GM18861 (cell line): ENCODE measurements around the gene STAM.
"Not testable (repeated sequence)": the region's sequence is repeated elsewhere in the genome, so short reads cannot be mapped to it uniquely, and the experiment has no call there.

Experiments used
- ATAC-seq: cut with Tn5 transposase; IDR thresholded peaks from one replicate; pipeline ENCODE4 v1.9.1; 2021; ENCODE audit not compliant: unreplicated experiment

STAM gene

DNA sequence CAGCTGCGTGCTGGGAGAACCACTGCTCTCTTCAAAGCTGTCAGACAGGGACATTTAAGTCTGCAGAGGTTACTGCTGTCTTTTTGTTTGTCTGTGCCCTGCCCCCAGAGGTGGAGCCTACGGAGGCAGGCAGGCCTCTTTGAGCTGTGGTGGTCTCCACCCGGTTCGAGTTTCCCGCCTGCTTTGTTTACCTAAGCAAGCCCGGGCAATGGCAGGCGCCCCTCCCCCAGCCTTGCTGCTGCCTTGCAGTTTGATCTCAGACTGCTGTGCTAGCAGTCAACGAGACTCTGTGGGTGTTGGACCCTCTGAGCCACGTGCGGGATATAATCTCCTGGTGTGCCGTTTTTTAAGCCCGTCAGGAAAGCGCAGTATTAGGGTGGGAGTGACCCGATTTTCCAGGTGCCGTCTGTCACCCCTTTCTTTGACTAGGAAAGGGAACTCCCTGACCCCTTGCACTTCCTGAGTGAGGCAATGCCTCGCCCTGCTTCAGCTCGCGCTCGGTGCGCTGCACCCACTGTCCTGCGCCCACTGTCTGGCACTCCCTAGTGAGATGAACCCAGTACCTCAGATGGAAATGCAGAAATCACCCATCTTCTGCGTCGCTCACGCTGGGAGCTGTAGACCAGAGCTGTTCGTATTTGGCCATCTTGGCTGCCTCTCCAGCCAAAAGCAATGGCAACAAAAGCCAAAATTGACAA lies 78.5 kb downstream of the STAM start:
- not testable (repeated sequence) for ATAC-seq

DNA sequence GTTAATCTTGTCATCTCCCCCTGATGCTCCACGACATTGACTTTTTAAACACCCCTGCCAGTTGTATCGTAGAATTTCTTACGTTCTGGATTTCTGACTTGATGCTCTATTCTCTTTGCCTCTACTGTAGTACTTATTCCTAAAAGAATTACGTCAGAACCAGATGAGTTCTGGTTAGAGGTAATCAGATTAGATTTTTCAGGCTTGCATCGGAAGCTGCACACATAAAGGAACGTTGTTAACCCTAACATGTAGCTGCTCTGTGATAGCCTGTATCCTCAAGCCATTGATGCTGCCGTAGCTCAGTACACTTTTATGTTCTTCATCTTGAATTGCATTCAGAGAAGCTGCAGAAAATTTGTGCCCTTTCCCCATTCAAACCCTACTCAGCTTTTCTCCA lies 81.8 kb downstream of the STAM start:
- ATAC-seq: no peak

DNA sequence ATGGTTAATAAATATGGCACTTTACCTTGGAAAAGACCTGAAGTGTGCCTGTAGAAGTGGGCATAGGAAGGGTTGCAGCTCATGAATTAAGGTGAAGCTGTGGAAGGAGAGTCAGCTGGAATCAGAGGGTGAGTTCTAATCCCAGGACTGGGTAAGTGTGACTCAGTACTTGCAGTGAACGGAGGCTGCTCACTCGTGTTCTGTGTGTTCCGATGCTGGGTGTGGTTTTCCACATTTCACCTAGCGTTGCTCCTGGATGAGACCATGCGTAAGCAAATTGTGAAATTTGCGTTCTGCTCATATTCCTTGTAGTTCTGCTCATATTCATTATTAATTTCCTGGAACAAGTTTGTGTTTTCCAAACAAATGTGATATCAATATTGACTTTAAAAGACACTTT lies 85.7 kb downstream of the STAM start:
- no peak for ATAC-seq

DNA sequence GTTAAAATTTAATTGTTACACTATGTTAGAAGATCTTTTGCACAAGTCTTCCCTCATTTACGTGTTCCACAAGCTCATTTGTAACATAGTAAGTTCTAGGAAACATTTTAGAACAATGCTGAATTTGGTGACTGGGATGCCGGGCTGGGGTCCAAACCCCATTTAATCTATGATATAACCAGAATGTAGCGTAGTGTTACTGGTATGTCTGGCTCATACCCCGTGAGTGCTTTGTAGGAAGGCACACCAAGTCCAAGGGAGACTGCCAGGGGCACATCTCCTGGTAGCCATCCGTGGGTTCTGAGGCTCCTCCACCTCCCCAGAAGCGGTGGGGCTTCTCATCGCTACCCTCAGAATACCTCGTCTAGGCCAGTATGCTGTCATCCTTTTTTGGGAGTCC lies 86.7 kb downstream of the STAM start:
- ATAC-seq: no peak

DNA sequence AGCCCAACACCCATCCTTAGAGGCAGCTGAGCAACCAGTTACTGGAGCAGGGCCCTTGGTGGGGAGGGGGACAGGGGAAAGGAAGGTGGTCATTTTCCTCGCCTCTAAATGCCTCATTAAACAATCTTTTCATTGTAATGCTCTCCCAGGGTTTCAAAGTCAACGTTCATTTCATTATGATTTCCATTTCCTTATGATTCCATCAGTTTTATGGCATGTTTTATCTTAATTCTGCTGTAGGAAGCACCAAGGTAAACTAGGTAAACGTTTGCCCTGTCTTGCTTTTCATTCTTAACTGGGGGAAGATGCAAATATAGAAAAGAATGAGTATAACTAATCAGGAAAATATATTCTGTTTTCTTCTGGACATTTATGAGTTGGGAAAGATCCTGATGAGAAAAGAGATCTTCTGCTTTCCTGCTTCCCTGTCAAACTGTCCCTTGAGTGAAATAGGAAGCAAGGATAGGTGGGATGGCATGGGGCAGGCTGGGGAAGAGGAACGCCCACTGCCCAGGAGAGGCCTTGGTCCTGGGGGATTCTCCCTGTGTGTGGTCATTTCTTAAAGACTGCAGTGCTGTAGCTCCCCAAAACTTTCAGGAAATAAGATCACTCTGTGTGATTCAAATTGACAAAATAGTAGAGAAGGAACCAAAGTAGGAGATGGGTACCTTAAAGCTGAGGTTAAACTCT lies 87.5 kb downstream of the STAM start:
- ATAC-seq: no peak

DNA sequence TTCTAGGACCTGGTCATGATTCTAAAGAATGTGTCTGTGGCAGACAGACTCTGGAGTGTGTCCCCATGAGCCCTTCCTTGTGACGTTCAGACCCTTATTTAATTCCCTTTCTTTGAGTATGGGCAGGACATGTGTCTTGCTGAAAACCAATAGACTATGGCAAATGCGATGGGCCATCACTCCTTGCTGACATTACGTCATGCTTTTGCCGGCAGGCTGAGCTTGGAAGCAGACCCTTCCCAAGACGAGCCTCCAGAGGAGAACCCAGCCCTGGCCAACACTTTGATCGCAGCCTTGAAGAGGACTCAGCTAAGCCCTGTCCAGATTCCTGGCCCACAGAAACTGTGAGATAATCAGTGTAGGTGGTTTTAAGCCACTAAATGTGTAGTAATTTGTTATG lies 89.7 kb downstream of the STAM start:
- ATAC-seq: no peak

DNA sequence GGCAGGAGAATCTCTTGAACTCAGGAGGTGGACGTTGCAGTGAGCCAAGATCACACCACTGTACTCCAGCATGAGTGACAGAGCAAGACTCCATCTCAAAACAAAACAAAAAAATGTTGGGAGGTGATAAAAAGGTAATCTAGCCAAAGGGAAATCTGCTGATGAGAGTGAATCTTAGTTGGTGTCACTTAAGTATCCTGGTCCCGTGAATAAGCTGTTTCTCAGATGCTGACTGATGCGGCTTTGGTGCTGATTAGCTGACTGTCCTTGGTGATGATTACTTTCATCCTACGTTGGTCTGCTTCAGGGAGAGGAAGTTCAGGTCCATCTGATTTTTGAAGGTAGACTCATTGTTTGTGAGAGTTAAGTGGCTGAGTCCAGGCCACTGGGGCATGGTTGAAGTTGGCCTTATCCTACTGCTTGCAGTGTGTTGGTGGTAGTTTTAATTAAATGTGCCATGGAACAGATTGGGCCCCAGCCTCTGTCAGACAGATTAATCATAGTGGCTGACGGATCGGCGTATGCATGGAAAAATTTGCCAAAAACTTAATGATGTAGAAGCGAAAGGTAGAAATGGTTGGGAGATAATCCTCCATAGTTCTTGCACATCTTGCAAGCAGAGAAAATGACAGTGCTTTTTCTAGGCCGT lies 90.6 kb downstream of the STAM start:
- no peak for ATAC-seq

DNA sequence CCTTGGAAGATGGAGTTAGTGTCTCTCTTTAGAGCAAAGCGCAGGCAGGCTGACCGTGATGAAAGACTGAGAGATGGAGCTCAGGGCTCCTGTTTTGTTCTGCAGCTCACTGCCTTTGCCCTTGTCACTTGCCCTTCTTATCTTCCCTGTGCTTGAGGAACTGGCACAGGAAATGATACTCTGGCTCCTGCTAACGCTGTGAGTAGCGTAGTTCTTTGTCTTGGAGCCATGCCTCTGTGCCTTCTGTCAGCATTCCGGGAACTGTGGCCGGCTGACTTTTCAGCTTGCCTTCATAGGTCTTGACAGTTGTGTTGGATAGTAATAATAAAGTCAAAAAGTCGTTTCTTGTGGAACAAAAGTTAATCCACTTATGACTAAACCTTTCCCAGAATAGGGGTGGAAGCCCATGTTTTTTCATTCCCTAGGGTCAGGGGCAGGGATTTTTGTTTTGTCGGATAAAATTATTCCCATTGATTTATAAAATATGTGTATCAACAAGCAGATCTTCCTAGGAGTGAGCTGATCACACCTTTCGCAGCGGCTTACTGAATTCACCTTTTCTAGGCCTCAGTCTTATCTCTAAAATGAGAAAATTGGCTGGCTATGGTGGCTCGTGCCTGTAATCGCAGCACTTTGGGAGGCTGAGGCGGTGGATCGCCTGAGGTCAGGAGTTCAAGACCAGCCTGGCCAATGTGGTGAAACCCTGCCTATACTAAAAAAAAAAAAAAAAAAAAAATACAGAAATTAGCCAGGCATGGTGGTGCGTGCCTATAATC lies 91.4 kb downstream of the STAM start:
- ATAC-seq: no peak

DNA sequence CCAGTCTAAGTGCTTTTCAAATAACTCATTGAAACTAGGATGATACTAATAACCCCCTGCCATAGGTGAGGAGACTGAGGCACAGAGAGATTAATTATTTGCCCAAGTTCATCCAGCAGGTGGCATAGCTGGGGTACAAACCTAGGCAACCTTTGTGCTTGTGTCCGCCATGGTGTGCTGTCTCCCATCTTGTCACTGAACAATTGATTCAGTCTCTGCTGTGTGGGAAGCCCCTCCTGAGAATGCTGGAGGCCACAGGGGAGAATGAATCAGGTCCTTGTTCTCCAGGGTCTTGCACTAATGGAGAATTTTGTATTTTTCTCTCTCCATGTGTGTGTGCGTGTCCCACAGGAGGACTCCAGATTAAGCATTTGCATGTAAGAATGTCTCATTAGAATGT lies 92.3 kb downstream of the STAM start:
- no peak for ATAC-seq

DNA sequence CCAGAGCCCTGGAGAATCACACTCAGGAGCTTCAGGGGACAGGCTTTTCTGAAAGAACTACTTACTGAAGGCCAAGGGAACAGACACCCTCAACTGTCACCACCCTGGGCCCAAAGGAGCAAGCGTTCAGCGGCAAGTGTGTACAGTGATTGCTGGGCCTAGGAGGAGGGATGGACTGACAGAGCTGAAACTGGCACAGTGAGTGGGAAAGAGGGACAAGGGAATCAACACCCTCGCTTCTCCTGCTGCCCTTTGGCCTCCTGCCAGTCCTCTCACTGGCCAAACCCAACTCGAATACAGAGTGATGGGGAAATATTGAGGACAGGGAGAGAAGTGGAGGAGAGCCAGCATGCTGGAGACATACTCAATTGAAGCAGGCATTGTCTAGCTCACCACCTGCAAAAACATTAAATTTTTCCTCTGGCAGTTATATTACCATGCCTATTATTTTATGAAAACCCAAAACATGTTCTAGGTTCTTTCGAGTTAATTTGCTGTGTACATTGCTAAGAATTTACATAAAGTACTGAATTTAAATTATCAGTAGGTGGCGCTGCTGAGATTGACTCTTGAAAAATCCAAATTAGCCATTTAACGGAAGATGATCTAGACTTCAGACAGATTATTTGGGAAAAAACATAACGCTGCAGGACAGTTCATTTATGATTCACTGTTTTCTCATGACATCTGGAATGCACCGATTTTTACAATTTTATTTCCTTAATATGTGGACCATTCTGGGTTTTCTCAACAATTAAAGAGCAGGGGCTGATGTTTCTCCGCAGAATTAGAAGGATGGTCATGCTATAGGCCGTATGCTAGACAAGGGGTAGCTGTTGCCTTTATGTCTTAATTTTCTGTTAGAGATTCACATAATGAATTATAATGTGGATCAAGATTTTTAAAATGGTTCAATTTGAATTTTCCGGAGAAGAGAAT lies 93.3 kb downstream of the STAM start:
- peak; percentile 55 for ATAC-seq

DNA sequence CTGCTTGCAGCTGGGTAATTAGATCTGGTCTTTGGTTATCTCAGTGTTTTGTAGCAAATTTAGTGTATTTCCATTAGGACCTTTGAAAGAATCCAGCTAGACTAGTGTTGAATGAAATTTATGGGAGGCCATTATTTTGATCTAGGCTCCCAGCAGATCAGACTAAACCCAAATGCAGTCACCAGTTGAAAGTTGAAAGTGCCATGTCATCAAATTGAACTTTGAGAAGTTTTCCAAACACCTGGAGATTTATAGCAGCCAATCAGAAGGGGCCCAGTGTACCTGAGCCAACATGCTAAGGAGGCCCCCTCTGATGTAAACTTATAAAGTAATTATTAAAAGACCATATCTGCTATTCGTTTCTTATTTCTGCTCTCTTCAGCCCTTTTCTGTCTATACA lies 96.7 kb downstream of the STAM start:
- no peak for ATAC-seq

DNA sequence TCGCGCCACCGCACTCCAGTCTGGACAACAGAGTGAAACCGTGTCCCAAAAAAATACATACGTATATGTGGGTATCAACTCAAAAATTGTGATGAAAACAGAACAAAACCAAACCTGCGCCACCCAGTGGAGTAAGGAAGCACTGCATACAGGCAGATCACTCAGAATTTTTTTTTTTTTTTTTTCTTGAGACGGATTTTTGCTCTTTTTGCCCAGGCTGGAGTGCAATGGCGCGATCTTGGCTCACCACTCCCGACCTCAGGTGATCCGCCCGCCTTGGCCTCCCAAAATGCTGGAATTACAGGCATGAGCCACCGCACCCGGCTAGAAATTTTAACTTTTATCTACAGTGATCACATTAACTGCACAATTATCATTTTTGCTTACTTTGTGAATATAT lies 99.0 kb downstream of the STAM start:
- ATAC-seq: no peak

DNA sequence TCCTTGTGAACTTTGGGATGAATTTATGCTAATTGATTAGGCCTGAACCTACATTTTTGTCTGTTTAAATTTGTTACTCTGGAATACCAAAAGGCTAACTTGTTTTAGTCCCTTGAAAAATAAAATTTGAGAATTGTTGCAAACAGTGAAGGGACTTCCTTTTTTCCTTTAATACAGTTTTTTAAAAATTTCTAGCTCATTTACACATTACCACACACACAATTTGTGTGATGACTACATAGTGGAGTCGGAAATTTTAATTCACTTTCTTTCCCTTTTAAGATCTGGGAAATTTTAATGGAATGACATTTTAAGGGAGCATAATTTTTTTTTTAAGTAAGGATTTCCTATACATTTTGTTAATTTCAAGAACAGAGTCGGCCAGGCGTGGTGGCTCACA lies 99.5 kb downstream of the STAM start:
- no peak for ATAC-seq

DNA sequence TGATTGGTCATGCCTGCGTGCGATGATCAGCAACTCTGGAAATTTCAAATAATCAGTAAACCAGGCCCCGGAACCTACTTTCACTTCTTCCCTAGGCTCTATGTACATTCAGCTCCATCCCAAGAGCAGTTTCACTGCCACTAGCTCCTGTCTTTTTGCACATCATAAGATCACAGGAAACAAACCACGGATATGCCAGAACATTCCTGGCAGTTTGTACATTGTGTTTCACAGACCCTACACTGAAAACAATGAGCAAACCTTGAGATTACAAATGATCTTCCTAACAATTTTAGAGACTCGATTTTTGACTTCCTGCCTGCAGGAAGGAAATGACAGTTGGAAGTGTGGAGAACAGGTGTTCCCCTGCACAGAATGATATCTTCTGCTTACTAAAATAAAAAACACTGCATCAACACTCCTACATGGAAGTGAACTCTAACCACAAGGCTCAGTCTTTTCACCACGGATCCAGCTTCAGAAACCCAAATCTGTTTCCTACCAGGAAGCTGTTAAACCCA lies 100.5 kb downstream of the STAM start:
- ATAC-seq: no peak

DNA sequence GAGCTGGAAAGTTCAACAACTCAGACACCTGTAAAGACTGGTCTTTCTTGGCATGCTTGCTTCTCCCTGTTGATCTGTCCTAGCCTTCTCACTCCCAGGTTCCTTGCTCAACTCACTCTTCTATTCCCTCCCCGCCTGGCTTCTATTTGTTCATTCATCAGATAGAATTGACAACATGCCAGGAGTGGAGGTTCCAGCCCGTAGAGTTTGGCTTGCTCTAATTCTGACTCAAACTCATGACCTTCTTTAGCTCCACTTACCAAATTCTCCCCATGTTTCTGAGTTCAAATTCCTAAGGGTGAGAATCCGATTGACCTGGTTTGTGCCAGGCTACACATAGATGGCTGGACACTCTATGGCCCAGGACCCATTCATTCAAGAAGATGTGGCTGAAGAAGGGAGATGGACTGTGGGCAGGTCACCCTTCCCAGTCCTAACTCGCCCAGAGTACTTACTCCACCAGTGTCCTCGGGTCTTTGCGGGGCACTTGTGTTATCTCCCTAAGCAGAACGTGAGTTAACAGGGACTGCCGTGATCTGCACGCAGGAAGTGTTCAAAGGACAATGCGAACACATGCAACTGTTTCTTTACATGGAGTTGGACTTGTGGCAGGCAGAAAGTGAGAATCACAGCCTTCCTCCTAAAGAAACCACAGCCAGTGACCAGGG lies 104.1 kb downstream of the STAM start:
- no peak for ATAC-seq

DNA sequence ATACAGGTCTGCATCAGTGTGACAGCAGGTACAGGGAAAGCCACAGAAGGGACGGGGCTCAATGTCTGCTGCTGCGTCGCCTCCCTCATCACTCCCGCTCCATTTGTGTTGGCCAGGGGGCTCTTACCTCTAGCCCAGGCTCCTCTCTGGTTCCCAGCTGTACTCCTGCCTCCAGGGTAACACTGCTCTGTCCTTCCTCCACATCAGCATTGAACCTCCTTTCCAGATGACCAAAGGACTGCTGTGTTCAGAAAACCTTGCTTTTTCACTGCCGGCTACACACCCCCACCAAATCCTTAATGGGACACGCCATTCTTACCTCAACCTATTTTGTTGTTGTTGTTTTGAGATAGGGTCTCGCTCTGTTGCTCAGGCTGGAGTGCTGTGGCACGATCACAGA lies 105.9 kb downstream of the STAM start:
- no peak for ATAC-seq

DNA sequence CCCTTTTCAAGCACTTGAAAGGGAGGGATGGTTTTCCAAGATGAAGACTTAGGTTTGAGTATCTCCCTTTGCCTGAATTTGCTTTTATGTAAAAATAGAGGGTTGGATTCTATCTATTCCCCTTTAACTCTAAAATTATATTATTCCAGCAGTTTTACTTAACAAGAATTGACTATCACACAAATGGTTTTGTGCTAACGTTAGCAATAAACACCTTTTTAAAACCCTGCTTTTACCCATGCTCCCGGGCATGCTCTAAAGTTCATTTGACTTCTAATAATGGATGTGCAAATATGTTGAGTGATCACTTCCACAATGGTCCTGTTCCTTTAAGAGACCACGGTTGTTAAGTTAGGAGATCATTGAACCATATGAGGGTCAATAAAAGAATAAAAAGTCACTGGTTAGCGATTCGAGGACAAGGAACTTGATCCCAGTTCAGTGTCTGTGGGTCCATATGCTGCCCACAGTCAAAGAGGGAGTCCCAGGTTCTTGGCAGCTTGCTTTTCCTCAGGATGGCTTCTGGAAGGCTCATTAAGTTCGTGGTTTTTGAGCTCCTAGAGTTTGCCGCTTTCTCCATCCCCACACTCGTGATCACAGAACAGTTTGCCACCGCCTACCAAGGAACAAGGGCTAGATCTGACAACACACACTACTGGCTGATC lies 108.0 kb downstream of the STAM start, which contains the start of gene TMEM236:
TSS of gene TMEM236 (plus strand) at position 421 of the 665 bp plus-strand sequence. CDS start at position 516, 95 bp downstream.
- ATAC-seq: no peak

DNA sequence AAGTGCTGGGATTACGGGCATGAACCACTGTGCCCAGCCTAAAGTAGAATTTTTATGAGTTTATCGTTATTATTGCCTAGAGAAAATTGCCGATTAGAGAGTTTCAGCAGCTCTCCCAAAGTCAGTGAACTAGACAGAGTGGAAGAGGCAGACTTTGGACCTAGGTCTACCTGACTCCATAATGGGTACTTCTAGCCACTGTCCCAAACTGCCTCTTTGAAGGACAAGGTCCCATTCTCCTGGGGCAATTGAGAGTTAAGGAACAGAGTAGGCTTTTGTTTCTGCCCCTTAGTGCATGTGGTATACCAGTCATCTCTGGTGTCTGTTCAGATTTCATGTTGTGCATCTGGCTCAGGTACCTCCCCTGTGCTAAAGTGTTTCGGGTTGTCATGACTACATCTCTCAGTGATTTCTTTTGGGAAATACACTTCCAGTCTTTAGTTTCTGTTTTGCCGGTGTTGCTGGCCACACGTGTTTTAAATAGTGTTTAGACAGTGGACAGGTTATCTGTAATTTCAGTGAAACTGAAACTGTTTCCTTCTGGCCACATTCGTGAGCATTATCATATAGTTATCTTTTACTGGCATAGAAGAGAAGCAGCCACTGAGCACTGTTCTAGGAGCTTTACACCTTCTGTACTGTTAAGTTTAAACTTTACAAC lies 112.7 kb downstream of the STAM start:
- peak; percentile 92 for ATAC-seq

DNA sequence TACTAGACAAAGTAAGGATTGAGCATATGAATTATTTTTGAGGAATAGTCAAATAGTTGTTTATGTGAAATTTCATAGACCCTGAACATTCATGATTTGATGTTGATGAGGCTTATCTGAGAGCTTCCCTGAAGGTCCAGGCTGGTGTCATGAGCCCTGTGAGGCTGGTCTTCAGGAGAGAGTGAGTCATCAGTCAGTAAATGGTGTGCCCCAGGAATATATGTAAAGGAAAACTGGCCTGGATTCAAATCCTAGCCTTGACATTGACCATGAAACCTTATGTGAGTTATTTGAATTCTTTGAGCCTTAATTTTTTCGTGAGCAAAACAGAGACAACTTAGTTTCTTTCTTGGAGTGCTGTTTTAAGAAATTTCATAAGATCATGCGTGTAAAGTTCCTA lies 114.2 kb downstream of the STAM start:
- ATAC-seq: no peak
